ENCODE measurements around the gene SSR4.

The SSR4 gene

GRCh38 chrX:153764786-153765137 is 29.7 kb upstream of the SSR4 start:
- TF ChIP-seq ZSCAN4 (tag by site-specific recombination; IDR thresholded peaks at IDR 0.05): no peak
- no peak for TF ChIP-seq OSR2 (tag by site-specific recombination; IDR thresholded peaks at IDR 0.05)
- TF ChIP-seq ZNF426 (tag by site-specific recombination; IDR thresholded peaks at IDR 0.05): no peak
- no peak for TF ChIP-seq ZNF211 (tag by site-specific recombination; IDR thresholded peaks at IDR 0.05; ENCODE audit: low read depth)
- TF ChIP-seq ZNF610 (tag by site-specific recombination; IDR thresholded peaks at IDR 0.05; ENCODE audit: borderline replicate concordance): no peak
- TF ChIP-seq ZNF623 (tag by site-specific recombination; IDR thresholded peaks at IDR 0.05): no peak
- TF ChIP-seq GLIS1 (tag by site-specific recombination; IDR thresholded peaks at IDR 0.05): no peak
- no peak for TF ChIP-seq ZNF354C (tag by site-specific recombination; IDR thresholded peaks at IDR 0.05; ENCODE audit: borderline replicate concordance, low read depth)
- no peak for TF ChIP-seq ZNF423 (tag by site-specific recombination; IDR thresholded peaks at IDR 0.05)
- TF ChIP-seq ZNF280C (tag by site-specific recombination; IDR thresholded peaks at IDR 0.05): no peak
- Histone ChIP-seq H3K4me1 (ENCODE audit: control insufficient read depth, insufficient read depth, low read length) (0 out of 2 replicates have a peak, but pooled peaks cover 3% of the 10 kb centered on the region), H3K9me3 (ENCODE audit: control insufficient read depth, insufficient read depth, low read depth, low read length) (no peaks in the 10 kb centered on the region), H3K27ac (ENCODE audit: extremely low read depth, low read depth, low read length) (no peak overlapping the region), H3K4me3 (ENCODE audit: low read depth, low read length) (no peak overlapping the region), H3K36me3 (ENCODE audit: control insufficient read depth in 2 of 2, insufficient read depth in 1 of 2, low read length in 2 of 2) (no peaks in the 10 kb centered on the region)
- ChIA-PET CTCF (interaction anchor here (0.7 to 6.5 kb wide), 3 partner anchors 30 to 183 kb away, joined by 3 to 63 read pairs (median 3); partner anchors contain the start of genes IDH3G and SSR4), POLR2A (no interaction called here)

- no peak for TF ChIP-seq ZNF518A (tag by site-specific recombination; conservative IDR thresholded peaks at IDR 0.05; ENCODE audit: low read depth)
- 0 out of 2 replicates have a peak, but pooled peaks have one; percentile 57 for TF ChIP-seq ZNF707 (tag by site-specific recombination; IDR thresholded peaks at IDR 0.05)
- no peak for TF ChIP-seq ZNF701 (tag by site-specific recombination; IDR thresholded peaks at IDR 0.05)
- TF ChIP-seq BCL6B (tag by site-specific recombination; IDR thresholded peaks at IDR 0.05): no peak
- peak; percentile 55 for TF ChIP-seq HIC1 (tag by site-specific recombination; IDR thresholded peaks at IDR 0.05)
- peak; percentile 27; the same call in 1 of the 2 replicates for TF ChIP-seq KLF1 (tag by site-specific recombination; IDR thresholded peaks at IDR 0.05)
- peak; percentile 18; the same call in 1 of the 2 replicates for TF ChIP-seq SP2 (tag by site-specific recombination; IDR thresholded peaks at IDR 0.05)
- H3K9me3 ChIP-seq (ENCODE audit: control insufficient read depth, insufficient read depth, low read depth, low read length): no peaks in the 10 kb centered on the region
- CTCF ChIA-PET: interaction anchor here (0.6 to 6.5 kb wide), 4 partner anchors 12 to 371 kb away, joined by 3 to 63 read pairs (median 3); no protein-coding TSS in a partner anchor
- H3K36me3 ChIP-seq (ENCODE audit: control insufficient read depth in 2 of 2, insufficient read depth in 1 of 2, low read length in 2 of 2): no peaks in the 10 kb centered on the region
- H3K4me3 ChIP-seq (ENCODE audit: low read depth, low read length): peak overlapping the region; percentile 30
- 0 out of 2 replicates have a peak, but pooled peaks cover 3% of the 10 kb centered on the region for H3K4me1 ChIP-seq (ENCODE audit: control insufficient read depth, insufficient read depth, low read length)
- POLR2A ChIA-PET: interaction anchor here (0.5 to 1.7 kb wide), 7 partner anchors 16 to 205 kb away, joined by 3 to 12 read pairs (median 4); partner anchors contain the start of genes IDH3G, SRPK3 and SSR4
- H3K27ac ChIP-seq (ENCODE audit: extremely low read depth, low read depth, low read length): peak overlapping the region; percentile 7; the same call in 1 of the 2 replicates
Measured at GRCh38 chrX:153765138-153766079, 29.1 kb upstream of the SSR4 start.
